HK-2 (cell line): ENCODE data around the gene HACL1.

ENCODE experiments used
- DNase-seq: peaks from one replicate; pipeline ENCODE4 v3.0.0-alpha.2; 2018; ENCODE audit not compliant: unreplicated experiment

Gene HACL1

GRCh38 chr3:15527031-15527459, 74.3 kb downstream of the HACL1 start:
- DNase-seq = no peak

- DNase-seq = no peak
Measured at GRCh38 chr3:15525790-15526189, 75.6 kb downstream of the HACL1 start.

DNA sequence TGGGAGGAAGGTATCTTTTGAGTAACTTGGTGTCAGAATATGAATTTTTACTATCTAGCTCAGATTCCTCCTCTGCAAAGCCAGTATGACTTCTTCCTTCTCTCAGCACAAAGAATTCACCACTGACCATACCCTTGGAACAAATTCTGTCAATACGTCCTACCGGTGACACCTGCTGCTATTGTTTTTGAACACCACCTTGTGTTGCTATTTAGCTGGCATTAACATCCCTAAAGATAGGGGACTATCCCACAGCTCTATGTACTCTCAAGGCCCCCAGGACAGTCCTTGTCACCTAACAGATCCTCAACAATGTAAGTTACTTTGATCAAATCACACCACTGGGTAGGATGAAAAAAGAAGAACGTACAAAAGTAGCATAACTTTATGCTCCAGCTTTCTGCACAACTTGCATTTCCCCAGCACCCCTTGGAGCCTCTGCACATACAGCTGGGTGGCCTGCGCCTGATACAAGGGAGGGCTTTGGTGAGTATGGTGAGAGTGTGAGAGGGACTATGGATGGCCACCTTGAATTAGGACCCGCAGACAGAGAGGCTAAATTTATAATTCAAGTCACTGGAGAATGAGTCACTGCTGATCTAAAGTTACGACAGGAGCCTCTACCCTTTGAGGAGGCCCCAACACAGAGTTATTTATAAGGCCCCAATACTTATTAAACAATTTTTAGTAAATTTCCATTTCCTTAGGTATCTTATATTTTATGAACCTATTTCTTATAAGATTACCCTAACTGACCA, 77.5 kb downstream of the HACL1 start:
- no peak for DNase-seq

GRCh38 chr3:15522016-15522415, 79.4 kb downstream of the HACL1 start:
- no peak for DNase-seq

- DNase-seq = no peak
Measured at GRCh38 chr3:15521573-15521965, 79.8 kb downstream of the HACL1 start, which contains the start of gene COLQ. Gene COLQ (minus strand): TSS chr3:15521706. CDS start chr3:15521625, 81 bp downstream.

GRCh38 chr3:15520804-15521572, 80.4 kb downstream of the HACL1 start:
- DNase-seq = no peak

GRCh38 chr3:15520185-15520584, 81.2 kb downstream of the HACL1 start:
- DNase-seq = no peak

DNA sequence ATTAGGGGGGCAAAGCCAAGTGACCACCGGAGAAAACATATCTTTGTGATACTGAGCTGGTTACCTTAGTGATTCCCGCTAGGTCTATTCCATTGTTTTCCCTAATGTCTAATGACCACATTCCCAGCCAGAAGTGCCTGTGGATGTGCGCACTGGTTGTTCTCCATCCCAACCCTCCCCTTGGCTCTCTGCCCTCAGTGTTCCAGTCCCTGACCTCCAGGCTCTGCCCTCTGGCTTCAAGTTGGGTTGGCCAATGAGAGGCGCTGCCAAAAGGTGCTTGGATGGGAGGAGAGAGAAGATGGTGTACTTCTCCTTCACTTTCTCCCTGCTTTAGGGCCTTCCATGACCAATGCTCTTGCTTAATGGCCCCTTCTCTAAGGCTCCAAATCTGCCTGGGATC, 82.3 kb downstream of the HACL1 start:
- no peak for DNase-seq

DNA sequence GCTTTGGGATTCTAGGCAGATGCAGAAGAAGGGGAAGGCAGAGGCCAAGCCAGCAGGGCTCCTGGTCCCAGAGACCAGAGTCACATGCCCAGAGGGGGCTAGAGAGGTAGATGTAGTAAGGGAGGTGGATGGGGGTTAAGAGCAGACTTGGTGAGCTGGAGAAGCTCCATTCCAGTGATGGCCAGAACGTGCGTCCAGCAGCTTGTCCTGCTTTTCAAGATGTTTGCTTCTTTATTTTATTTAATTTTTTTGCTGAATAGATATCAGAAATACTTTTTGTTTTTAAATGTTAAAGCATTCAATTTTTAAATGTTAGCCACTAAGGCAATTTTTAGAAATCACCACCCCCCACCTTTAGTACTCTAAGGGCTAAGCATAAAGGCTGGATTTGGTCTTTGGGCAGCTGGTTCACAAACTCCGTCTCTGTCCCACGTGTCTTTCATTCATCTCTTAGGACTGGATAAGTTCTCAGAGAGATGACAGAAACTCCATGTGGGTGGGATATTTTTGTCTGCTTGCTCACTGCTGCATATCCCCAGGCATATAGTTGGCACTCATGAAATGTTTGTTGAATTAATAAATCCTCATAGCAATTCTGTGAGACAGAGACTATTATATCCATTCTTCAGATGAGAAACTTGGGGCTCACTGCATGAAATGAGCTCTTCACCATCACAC, 86.6 kb downstream of the HACL1 start:
- DNase-seq = no peak

GRCh38 chr3:15513810-15514662, 87.3 kb downstream of the HACL1 start:
- no peak for DNase-seq

DNA sequence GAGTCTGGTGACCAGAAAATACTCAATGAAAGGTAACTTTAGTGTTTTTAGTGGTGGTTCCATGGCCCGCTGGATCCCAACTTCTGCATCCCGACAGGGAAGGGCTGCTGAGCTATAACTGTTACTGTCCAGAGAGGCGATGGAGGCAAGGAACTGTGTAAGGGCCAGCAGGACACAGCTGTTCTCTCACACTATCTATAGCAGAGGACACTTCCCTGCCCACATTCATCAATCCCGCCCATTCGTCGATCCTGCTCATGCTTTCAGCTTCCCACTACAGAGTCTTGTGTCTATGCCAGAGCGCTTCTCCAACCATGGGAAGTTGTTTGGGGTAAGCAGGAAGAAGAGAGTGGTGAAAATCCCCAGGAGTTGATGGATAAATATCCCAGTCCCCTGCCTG, 88.3 kb downstream of the HACL1 start:
- no peak for DNase-seq

DNA sequence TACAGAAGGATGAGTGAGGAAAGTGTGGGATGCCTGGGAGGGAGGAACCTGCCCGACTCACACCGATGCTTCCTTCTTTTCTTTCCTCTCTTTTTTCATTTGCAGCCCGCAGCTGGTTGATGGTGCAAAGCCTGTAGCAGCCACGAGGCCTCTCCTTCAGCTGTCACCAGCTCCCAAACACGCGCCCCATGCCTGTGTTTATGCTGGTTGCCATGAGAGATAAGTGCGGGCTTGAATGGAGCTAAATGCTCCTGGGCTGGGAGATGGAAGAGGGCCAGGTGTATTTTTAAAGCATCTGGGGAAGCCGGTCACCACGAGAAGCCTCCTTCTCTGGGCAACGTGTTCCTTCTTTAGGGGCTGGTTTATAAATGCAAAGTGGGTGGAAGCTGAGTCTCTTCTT, 89.2 kb downstream of the HACL1 start:
- no peak for DNase-seq

GRCh38 chr3:15511156-15511555, 90.2 kb downstream of the HACL1 start:
- no peak for DNase-seq
